ENCODE results near the gene DCLK2.
A peak's percentile ranks its signal among the peaks of the same experiment; 100 is the strongest.

DCLK2 gene

DNA sequence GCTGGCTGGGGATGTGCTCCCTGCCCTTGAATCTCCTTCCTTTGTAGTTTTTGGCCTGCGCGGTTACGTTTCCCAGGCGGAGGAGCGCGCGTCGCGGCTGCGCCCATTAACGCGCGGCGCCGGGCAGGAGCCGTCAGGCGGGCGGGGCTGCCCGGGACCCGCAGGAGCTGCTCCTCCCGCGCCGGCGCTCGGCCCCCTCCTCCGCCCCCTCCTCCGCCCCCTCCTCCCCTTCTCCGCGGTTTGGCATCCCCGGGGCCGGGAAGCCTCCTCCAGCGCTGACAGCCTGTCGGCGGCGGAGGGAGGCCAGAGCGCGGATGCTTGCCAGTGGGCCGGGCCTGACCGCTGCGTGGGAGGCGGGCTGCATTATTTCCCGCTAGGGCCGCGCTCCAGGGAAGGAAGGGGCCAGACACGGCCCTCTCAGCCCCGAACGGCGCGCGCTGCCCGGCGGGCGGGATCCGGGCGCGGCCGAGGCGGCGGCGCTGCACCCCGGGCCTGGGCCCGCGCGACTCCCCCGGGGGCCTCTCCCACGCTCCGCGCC is at the start of gene DCLK2:
Gene DCLK2 (plus strand): TSS at position 405 of the 538 bp plus-strand sequence. CDS start 583 bp downstream, outside the sequence.
- peak; percentile 2 for DNase-seq

DNA sequence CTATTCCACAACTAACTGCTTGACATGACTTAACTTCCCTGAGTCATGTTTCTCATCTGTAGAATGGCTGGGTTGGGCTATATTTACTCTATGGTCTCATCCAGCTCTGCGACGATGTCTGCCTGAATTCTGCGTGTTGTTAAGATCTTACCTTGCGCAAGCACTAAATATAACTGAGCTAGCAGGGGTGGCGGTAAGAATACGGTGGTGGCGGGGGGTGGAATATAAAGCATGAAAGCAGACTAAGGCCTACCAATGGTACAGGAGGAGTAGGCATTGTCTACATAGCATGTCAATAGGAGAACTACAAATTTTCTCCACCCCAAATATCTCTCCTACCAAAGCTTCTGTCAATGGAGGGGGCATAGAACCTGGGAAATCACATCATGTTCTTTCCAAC is 45.7 kb upstream of the DCLK2 start:
- DNase-seq: no peak

DNA sequence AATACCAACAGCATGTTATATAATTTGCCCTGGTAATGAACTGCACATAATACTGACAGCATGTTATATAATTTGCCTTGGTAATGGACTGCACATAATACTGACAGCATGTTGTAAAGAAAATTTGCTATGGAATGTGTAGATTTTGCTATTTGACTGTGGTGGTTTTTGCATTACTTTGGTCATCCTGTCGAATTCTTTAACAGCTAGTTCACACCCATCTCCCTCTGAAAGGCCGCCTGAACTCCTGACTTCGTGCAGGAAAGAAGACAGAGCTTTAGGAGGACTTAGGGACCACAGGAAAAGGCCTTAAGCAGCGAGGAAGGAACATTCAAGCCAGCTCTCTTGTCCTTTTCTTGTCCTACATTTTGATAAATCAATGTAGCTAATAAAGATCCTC is 45.2 kb upstream of the DCLK2 start:
- no peak for DNase-seq

DNA sequence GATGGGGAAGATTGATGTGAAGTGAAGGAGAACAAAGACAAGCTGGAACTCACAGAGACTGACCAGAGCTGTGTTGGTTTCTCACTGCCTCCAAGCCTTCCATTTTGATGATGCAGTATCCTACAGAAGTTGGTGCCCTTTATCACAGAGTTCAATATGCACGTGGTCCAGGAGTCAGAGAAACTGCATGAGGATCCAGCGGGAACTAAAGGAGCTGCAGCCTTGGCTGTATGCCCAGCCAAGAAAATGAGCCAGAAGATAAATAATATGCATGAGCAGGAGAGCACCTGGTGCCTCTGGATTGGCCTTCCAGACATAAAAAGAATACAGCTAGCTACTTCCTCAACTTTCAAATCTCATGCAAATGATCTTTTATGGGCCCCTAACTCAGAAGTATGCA is 44.3 kb upstream of the DCLK2 start:
- DNase-seq: peak; percentile 3

DNA sequence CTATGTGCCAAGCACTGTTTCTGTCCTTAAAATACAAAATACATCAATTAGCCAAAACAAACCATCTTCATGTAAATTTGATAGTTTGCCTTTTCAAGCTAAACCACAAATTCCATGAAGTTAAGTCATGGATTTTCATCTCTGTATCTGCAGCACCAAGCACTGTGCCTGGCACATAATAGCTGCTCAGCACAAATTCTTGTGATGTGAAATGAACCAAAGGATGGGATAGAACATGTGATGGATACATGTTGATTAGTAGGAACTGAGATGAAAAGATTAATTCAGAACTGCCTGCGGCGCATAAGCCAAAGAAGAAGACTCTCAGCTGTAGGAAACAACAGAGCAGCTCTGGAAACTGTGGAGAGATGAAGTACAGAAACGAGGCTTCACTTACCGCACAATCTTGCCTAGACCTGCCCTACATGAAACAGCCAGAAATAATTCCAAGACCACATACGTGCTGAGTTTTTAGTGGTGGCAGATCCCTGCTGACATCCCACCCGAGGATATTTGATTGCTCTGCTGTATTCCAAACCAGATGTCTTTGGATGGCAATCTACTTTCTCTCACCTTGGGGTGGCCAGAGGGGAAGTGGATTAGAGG is 40.9 kb upstream of the DCLK2 start:
- no peak for DNase-seq

DNA sequence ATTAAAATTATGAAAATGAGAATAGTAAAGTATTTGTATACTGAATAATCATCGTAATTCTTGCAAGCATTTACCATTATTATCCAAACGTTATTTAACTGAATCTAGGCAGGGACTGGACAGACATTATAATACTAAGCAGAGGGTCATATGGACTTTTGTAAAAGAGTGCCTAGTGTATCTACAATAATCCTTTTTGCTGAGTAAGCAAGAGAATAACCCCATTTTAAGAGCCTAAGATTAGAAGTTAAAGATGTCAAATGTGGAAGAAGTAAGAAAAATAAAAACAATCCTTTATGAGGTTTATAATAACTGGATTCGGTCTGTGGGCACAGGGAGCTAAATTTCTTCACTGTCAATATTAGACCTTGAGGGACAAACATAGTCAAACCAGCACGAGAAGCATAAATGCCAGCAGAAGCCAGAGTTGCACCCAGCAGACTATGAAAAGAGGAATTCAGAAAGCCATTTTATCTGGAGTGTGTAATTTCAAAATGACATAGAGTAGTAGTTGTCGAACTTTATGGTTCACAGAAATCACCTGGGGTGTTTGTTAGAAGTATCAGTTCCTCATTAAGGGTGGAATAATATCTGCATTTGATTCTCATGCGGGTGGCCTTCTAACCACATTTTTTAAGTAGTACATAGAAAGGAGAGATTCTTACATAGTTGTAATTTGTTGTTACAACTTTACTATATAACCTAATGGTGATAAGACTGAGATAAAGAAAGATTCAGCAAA is 39.7 kb upstream of the DCLK2 start:
- no peak for DNase-seq

DNA sequence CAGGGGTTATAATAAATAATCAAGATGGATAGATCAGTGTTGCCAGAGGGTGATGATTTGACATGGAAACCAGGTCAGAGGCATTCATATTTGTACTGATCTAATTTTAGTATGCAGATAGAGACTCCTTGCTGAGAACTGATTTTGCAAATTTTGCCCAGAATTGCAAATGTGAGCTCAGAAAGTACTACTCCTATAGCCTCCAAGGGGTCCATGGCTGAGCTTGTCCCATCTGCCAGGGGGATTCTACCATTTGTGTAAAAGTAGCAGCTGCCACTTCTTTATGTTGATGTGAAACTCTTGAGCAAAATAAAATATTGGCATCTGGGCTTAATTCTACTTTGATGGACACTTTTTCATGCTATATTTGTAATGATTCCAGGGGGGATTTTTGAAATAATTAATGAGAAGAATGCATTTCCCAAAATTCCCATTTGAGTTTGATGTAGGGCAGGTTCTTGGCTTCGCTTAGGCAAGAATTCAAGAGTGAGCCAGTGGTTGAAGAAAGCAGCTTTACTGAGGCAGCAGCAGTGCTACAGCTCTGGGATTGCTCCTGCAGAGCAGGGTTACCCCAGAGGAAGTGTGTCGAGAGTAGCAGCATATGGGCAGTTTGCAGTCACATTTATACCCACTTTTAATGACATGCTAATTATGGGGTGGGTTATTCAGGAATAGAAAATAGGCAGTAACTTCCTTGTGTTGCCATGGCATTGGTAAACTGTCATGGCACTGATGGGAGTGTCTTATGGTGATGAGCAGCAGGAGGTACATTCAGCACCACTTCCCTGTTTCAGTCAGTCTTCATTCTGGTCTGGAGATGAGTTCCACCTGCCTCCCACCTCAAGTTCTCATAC is 38.7 kb upstream of the DCLK2 start:
- no peak for DNase-seq

DNA sequence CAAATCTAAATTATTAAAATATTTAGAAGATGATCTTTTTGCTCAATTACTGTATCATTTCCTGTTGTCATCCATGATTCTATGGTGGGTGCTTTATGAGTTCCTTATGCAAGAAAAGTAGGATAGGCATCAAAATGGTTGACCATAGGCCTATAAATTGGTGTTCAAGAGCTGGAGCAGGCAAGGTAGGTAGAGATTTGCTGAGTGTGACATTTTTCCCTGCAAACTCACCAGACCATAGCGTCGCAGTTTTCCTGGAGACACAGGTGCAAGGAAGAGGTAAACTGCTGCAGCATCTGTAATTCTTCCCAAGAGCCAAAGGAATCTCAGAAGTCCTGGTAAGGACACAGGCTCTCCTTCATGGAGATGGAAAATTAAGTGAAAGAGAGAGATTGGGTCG is 33.7 kb upstream of the DCLK2 start:
- no peak for DNase-seq

DNA sequence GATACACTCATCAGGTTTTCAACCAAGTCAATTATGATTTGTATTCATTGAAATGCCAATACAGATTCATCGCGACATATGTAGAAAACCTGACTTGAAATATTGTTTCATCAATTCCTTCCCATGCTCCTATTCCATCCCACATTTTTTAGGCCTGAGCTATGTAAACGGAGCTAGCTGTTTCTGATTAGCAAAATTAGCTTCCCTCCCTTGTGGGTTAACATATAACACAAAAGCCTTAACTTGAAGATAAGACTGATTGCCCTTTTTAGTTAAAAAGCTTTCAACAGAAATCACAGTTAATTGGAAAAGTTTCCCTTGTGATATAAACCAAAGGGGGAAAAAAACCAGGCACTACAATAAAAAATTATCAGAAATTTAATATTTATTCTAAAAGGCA is 32.8 kb upstream of the DCLK2 start:
- no peak for DNase-seq

DNA sequence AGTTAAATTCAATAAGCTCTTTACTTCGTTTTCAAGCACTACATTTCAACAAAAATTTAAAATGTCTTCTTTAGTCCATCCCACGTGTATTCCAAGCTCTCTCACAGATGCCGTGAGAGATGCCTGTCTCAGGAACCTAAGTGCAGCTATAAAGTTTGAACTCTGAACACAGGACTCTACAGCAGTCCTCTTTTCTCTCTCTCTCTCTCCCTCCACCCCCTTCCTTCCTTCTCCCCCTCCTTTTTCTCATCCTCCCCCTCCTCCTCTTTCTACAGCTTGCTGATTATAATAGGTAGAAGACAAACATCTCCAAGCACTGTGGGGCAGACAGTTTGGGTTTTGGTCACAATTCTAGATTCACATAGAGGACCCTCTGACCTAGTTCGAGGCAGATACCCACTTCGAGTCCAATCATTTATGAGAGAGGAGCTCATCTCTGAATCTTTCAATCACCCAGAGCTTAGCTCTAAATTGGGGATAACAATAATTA is 31.5 kb upstream of the DCLK2 start:
- no peak for DNase-seq

DNA sequence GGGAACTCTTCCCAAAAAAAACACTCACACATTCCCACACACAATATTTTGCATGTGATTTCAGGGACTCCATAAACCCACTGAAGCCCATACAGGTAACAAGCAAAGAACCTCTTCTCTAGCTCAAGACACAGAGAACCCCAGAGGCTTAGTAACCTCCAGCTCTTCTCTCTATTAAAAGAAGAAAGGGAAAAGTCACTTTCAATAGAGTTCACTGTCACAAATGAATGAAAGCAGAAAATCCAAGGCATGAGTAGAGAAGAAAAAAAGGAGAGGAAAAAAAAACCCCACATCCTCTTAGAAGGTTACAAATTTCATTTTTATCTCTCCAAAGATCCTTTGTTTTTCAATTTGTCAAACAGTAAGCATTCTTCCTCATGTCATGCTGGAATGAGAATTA is 30.7 kb upstream of the DCLK2 start:
- DNase-seq: no peak

DNA sequence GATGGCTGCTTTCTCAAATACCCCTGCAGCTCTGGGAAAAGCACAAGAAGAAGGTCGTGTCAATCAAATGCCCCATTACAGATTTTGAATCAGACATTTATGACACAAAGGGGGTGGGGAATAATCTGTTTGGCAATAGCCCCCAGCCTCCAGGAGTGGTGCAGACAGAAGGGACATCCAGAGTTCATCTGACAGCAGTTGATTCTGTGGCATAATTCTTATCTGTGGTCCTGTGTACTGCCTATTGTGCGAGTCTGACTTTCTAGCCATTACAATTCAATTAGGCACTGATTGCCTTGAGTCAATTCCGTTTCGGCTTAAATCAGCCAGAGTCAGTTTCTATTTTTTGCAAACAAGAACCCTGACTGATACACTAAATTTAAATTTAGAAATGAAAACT is 28.6 kb upstream of the DCLK2 start:
- no peak for DNase-seq

DNA sequence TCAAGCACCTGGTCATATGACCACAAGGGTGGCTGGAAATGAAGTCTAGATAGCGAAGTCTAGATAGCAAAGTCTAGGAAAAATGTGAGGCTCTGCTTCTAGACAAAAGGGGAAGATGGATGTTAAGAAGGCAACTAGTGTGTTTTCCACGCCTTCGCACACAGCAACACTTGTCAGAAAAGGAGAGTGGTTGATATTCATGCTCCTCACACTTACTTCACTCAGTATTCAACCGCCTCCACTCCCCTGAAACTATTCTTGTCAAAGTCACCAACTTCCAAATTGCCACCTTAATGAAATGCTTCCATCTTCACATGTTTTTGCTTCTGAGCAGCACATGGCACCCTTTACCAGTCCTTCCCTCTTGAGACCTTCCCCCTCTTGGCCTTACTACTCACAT is 27.7 kb upstream of the DCLK2 start:
- DNase-seq: no peak

DNA sequence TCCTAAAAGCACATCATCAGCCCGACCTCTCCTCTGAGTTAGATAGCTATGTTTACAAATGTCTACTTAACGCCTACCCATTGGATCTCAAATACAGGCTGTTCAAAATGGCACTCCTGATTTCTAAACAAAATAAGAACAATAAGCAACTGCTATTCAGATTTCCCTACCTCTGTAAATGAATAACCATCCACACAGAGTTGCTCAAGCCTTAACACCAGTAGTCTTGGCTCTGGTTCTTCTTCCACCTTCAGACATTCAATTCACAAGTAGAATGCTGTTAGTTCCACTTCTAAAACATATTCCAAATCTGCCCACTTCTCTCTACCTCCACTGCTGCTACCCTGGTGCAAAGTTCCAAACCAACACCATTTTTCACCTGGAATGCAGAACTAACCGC is 27.1 kb upstream of the DCLK2 start:
- no peak for DNase-seq

DNA sequence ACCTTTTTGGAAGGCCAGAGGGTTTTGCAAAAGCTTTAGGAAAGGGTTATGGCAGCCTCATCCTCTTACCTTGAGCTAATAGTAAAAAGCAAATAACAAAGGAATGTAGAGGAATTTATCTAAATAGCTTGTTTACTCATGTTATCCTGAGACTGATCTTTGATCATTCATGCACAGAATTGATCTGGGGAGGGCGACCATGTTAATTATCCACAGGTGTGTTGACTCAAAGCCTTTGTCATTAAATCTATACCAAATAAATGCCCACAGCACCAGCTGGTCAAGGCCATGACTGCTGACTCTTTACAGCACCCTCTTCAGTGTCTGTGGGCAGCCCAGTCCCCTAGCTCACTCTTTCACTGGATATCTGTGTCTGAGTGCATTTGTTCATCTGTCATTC is 22.8 kb upstream of the DCLK2 start:
- no peak for DNase-seq

DNA sequence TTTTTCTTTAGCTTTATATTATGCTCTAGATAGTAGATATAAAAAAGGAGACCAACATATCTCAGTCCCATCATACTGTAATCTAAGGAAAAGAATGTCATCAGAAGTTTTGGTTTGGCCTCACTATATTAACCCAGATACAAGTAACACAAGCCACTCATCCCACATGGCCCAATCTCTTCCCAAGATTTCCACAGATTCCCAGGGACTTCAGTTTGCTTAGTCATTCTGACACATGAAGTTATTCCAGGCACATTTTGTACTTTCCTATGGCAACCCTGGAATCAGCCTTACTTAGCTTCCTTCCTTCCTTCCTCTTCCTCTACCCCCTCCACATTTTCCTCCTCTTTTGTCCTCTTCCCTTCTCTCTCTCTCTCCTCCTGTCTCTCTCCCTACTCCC is 21.7 kb upstream of the DCLK2 start:
- DNase-seq: no peak

DNA sequence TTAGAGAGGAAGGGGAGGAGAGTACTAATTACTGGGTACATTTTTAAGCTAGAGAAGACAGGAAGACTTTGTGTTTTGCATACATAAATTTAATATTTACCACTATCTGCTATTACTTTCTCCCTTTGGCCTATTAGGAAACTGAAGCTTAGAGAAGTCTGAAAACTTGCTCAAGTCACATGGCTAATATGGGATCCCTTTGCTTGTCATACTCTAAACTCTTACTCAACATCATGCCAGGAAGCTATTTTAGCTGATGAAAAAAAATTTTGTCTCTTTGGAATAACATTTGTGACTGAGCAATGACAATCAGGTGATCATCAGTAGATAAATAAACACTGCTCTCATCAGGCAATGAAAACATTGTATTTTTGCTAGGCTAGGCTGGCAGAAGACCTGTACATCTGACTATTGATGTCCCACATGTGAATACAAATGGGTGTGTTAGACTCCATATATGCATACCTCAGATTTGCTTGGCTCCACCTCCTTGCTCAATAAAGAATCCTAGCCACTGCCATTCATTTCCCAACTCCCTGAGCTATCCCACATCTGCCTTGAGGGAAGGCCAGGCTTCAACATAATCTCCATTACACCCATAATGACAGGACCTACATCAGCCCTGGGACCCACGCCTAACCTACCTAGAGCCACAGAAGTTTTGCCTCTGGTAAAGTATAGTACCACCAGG is 17.0 kb upstream of the DCLK2 start:
- no peak for DNase-seq

DNA sequence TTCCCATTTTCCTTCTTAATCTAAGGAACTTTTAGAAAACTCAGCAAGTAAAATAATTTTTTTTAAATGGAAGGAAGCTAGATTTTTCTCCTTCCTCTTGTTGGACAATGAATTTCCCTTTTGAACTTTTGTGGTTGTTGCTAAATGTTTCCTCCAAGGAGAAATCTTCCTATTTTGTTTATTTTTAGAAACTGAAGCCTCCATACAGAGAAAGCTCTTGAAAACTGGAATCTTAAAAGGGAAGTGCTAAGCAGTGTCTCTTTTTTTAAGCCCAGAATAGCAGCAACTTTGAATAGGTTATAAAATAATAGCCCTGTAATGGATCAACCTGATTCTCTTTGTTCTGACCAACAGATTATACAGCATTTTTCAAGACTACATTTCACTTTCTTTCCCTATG is 15.1 kb upstream of the DCLK2 start:
- no peak for DNase-seq

DNA sequence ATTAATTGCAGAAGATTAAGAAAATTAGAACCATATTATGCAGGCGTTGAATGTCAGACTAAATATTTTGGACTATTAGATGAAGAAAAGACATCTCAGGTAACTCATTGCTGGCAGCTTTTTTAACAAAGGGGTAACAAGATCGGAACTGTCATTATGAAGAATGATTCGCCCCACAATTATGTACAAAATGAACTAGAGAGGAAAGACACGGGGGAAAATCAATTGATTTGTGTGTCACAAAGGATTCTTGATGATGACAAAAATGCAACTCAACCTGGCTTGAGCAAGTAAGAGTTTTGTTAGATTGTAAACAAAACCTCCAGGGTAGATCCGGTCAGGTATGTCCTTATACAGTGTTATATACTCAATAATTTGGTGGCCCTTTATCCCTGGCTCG is 12.5 kb upstream of the DCLK2 start:
- no peak for DNase-seq

DNA sequence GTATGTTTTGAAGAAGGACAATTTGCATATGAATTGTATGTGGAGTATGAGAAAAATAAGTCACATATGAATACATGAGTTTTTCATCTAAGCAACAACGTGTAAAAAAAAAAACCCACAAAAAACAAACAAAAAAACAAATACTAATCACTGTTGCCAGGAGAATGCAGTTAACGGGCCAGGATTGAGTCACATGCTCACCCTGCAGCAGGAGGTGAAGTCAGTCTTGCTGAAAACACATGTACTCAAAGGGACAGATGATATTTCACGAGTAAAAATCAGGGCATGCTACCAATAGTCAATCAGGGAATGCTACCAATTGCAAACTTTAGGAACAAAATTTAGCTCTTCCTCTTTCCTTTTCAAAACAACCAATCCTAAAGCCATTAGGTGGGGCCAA is 10.4 kb upstream of the DCLK2 start:
- no peak for DNase-seq

DNA sequence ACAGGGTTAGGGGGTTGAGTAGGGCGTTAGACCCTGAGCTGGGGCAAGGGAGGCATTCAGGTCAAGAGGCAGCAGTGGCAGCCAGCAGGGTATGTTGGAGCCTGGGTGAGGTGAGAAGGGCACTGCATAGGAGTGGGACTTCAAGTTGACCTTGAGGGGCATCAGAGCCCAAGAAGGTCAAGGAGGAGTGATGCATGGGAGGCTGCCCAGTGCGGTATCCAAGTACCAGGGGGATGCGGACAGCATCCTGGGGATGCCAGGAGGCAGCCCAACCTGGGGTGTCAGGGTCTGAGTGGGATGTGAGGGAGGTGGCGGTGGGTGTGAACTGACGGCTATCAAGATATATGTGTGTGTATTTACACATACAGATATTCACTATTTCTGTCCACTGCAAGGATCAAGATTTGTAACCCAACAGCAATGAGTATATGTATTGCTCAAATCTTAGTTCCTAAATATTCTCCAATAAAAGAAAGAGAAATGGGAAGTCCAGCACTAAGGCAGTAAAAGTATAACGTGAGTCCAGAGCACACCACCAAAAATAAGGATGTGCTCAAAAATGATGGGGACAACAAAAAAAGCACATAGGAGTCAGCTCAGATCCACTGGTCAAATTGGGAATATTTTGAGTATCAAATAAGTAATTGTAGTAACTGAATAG is 9.8 kb upstream of the DCLK2 start:
- no peak for DNase-seq

DNA sequence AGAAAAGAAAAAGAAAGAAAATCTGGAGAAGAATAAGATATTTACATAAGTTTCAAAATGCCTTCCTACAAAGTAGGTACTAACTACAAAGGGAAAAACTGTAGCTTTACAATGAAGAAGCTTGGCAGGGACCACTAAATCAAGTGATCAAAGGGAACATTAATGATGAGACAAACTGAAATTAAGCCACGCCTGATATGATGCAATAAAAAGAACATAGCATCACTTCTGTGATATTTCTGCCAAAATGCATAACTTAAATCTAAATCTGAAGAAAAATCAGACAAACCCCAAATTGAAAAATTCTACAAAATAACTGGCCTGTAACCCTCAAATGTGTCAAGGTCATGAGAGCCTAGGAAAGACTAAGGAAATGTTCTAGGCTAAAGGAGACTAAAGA is 8.9 kb upstream of the DCLK2 start:
- no peak for DNase-seq
